ENCODE results near the gene C12orf43. TPM values are rescaled to one million over a fixed set of nuclear protein-coding genes. Genes with fewer than 3 reads are reported as not detected.

C12orf43 gene
- total and polyA plus RNA-seq, 2 of the 4 experiments (the other 2 are of a cell fraction) = 12.5 to 13.5 TPM

GRCh38 chr12:120960657-120961056 lies 55.6 kb downstream of the C12orf43 start:
- Histone ChIP-seq H3K23ac (ENCODE audit: low read depth, low read length) (no peak overlapping the region), H3K4me1 (ENCODE audit: control insufficient read depth, insufficient read depth, low read length) (no peaks in the 10 kb centered on the region), H3K9me1 (ENCODE audit: insufficient read depth, low read length) (no peaks in the 10 kb centered on the region), H3K56ac (ENCODE audit: extremely low read depth, insufficient read depth, low read length) (no peak overlapping the region), H2AK5ac (ENCODE audit: low read depth, low read length) (no peak overlapping the region), H2BK20ac (ENCODE audit: low read depth, low read length) (no peak overlapping the region), H3K4ac (ENCODE audit: low read depth, low read length) (no peak overlapping the region), H2BK5ac (ENCODE audit: low read depth, low read length, poor library complexity, severe bottlenecking) (no peak overlapping the region), H2AK9ac (replicated peaks; ENCODE audit: low read depth, low read length, poor library complexity) (no peak overlapping the region), H3K27ac (ENCODE audit: insufficient read depth, low read length) (no peak overlapping the region), H3K9ac (ENCODE audit: low read depth, low read length) (no peak overlapping the region), H4K20me1 (ENCODE audit: insufficient read depth, low read length) (no peaks in the 10 kb centered on the region), H3K14ac (replicated peaks; ENCODE audit: low read depth, low read length) (no peak overlapping the region), H3K9me3 (ENCODE audit: control insufficient read depth, insufficient read depth, low read length) (no peaks in the 10 kb centered on the region), H4K5ac (ENCODE audit: low read depth, low read length) (no peak overlapping the region), H3K4me3 (ENCODE audit: insufficient read depth, low read depth, low read length) (no peak overlapping the region), H2AFZ (replicated peaks; ENCODE audit: low read length, poor library complexity) (no peak overlapping the region), H4K8ac (ENCODE audit: low read depth in 2 of 2, low read length in 2 of 2) (no peak overlapping the region), H3K79me1 (ENCODE audit: low read depth in 1 of 2, low read length in 2 of 2) (no peaks in the 10 kb centered on the region), H4K91ac (ENCODE audit: insufficient read depth, low read depth, low read length) (no peak overlapping the region), H3K27me3 (ENCODE audit: control insufficient read depth, insufficient read depth, low read length) (peaks cover 11% of the 10 kb centered on the region), H3K18ac (ENCODE audit: low read depth, low read length) (no peak overlapping the region), H3K4me2 (ENCODE audit: low read depth, low read length) (no peak overlapping the region), H3K36me3 (ENCODE audit: control insufficient read depth, insufficient read depth, low read length) (no peaks in the 10 kb centered on the region), H2BK120ac (ENCODE audit: low read depth, low read length) (no peak overlapping the region), H2BK15ac (ENCODE audit: low read depth, low read length) (no peak overlapping the region)
- CTCF ChIA-PET = interaction anchor here (0.9 kb wide), 1 partner anchor 11 kb away, joined by 3 read pairs; no protein-coding TSS in a partner anchor
- BruUV-seq (replicated peaks) = no TSS peak
- DNase-seq (no peak), ATAC-seq (ENCODE audit: low read depth) (no peak)
- dilution Hi-C loops (cut with HindIII; ENCODE audit: low sequenced_read_pairs, unreplicated experiment) (no loop called here), in situ Hi-C loops (cut with MboI; ENCODE audit: low sequenced_read_pairs) (no loop called here), intact Hi-C loops (cut with micrococcal nuclease) (no loop called here)
- WGBS, 2 experiments (ENCODE audit: extremely low coverage in 2 of 2, insufficient read length in 1 of 2) = no CpG with 5 or more reads among the region's 7 CpGs
- no peak for TF ChIP-seq MXI1 (IDR thresholded peaks at IDR 0.05; ENCODE audit: borderline replicate concordance, low read depth, low read length)
- TF ChIP-seq RCOR1 (IDR thresholded peaks at IDR 0.05; ENCODE audit: insufficient replicate concordance, low read length) = no peak
- TF ChIP-seq ELK1 (IDR thresholded peaks at IDR 0.05; ENCODE audit: borderline replicate concordance, low read depth, low read length) = no peak
- no peak for TF ChIP-seq POLR2A (IDR thresholded peaks at IDR 0.05; ENCODE audit: low read depth, low read length)
- TF ChIP-seq FOS (IDR thresholded peaks at IDR 0.05; ENCODE audit: low read depth, low read length) = no peak
- no peak for TF ChIP-seq CEBPB (IDR thresholded peaks at IDR 0.05; ENCODE audit: low read depth, low read length)
- no peak for TF ChIP-seq BHLHE40 (IDR thresholded peaks at IDR 0.05; ENCODE audit: low read depth, low read length)
- POLR2A ChIA-PET (ENCODE audit: unreplicated experiment) = no interaction called here
